Motor neuron (in vitro differentiated cells): ENCODE measurements around the gene SLC35E2B. TPM values are rescaled to one million over a fixed set of nuclear protein-coding genes. Genes with fewer than 3 reads are reported as not detected.

Source experiments
- ATAC-seq, 8 experiments: fragments of 200-7000 bp; cut with Tn5 transposase; replicated peaks in 6 of 8; 2 replicates each; pipeline ENCODE4 v1.8.0; 2021; ENCODE audit warnings: mild to moderate bottlenecking in 8 of 8, moderate library complexity in 8 of 8
- H3K27ac ChIP-seq, 2 donors: fragments of 250-450 bp; sonication (Bioruptor Pico); 2 replicates each; pipeline ENCODE4 v1.9.0; 2021; ENCODE audit warnings: antibody characterized with exemption in 2 of 2, mild to moderate bottlenecking in 2 of 2, moderate library complexity in 1 of 2
- H3K4me1 ChIP-seq, 2 donors: fragments of 250-450 bp; sonication (Bioruptor Pico); replicated peaks in 1 of 2; 2 replicates each; pipeline ENCODE4 v1.6.1; 2021; ENCODE audit warnings: antibody characterized with exemption in 2 of 2, mild to moderate bottlenecking in 2 of 2, moderate library complexity in 1 of 2
- H3K4me3 ChIP-seq, 5 donors: fragments of 250-450 bp; sonication (Bioruptor Pico); 2 replicates each; pipeline ENCODE4 v1.9.0; 2021; ENCODE audit warnings: antibody characterized with exemption in 5 of 5, mild to moderate bottlenecking in 5 of 5, moderate library complexity in 4 of 5
- WGBS, 10 experiments: fragments of 450-650 bp; shearing (Covaris generic); methylation state at CpG; one replicate each; pipeline ENCODE4 v1.0.0; 2022; 5-methylcytosine and 5-hydroxymethylcytosine counted together
- in situ Hi-C, 9 experiments: fragments of 400-800 bp; cut with MboI; loops; one replicate each; pipeline ENCODE4 v1.15.0; 2021; ENCODE audit warnings: low sequenced_read_pairs in 9 of 9, low pct_unique_long_range_greater_than_20kb in 2 of 9; ENCODE audit not compliant: unreplicated experiment in 9 of 9
- total RNA-seq, 8 experiments: library from RNA; unstranded; fragments of 300-600 nt; gene quantifications; 2 replicates each; pipeline versions ENCODE4 v1.2.3 to v1.2.4, GENCODE V29; 2022

Gene SLC35E2B
- total RNA-seq, 8 experiments from 2014 or later: 35.5 to 98.7 (median 58.9) TPM

DNA sequence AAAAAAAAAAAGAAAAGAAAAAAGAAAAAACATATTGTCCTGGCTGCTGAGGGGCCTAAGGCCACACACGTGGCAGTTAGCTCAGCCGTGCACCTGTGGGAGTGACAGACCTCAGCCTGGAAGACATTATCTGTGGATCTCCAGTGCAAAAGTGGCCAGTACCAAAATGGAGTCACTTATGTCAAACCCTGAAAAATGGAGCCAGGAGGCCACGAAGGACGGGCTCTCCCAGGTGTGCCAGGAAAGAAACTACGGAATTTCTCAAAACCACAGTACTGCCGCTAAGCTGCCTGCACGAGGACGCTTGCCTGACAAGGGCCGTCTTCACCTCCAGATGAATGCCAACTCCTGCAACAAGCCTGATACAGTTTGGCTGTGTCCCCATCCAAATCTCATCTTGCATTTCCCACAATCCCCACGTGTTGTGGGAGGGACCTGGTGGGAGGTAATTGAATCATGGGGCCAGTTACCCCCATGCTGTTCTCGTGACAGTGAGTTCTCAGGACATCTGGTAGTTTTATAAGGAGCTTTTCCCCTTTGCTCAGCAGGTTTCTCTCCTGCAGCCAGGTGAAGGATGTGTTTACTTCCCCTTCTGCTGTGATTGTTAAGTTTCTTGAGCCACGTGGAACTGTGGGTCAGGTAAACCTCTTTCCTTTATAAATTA lies 82.6 kb downstream of the SLC35E2B start:
- in situ Hi-C loops: loop anchor here in 1 of 9 experiments (10.0 kb wide), 1 partner anchor 65 kb away; the partner anchor contains the start of gene TMEM240
- Histone ChIP-seq H3K4me1 (peaks cover 7 to 9% of the 10 kb centered on the region in 2 donors), H3K27ac (no peak overlapping the region), H3K4me3 (no peak overlapping the region)
- 0 to 100% (median 47%) methylated on average over 1 to 11 of the region's 12 CpGs; no CpG with 5 or more reads in 1 of the 10 experiments for WGBS, 10 experiments
- ATAC-seq: no peak

Other genes with a start within 250 kb of the SLC35E2B start
- gene ATAD3C, start 243.1 kb downstream of the SLC35E2B start, total RNA-seq: 1 to 10 TPM in 2 of 8 experiments, under 1 TPM in 6; 0.38 to 2.1 (median 0.64) TPM
- gene ATAD3B, start 221.0 kb downstream of the SLC35E2B start, total RNA-seq: 10 to 100 TPM; 15.2 to 66.0 (median 32.7) TPM
- gene ATAD3A, start 180.6 kb downstream of the SLC35E2B start, total RNA-seq: 10 to 100 TPM; 19.8 to 65.2 (median 35.2) TPM
- gene TMEM240, start 152.2 kb downstream of the SLC35E2B start, total RNA-seq: 10 to 100 TPM in 5 of 8 experiments, 1 to 10 TPM in 1, under 1 TPM in 2; 0.61 to 14.0 (median 10.5) TPM
- 100 to 1,000 TPM in 2 of 8 experiments, 10 to 100 TPM in 6; 73.2 to 138 (median 95.5) TPM for gene SSU72, start 117.9 kb downstream of the SLC35E2B start, total RNA-seq
- gene FNDC10, start 92.7 kb downstream of the SLC35E2B start, total RNA-seq: 10 to 100 TPM in 1 of 8 experiments, 1 to 10 TPM in 7; 4.6 to 10.3 (median 6.9) TPM
- 10 to 100 TPM; 19.4 to 71.9 (median 41.6) TPM for gene MIB2, start 77.3 kb downstream of the SLC35E2B start, total RNA-seq
- gene MMP23B, start 60.6 kb downstream of the SLC35E2B start, total RNA-seq: 10 to 100 TPM in 1 of 8 experiments, 1 to 10 TPM in 7; 1.3 to 11.8 (median 2.5) TPM
- 10 to 100 TPM; 15.5 to 32.9 (median 23.5) TPM for gene CDK11B, start 33.8 kb downstream of the SLC35E2B start, total RNA-seq
- 10 to 100 TPM; 17.8 to 44.6 (median 25.1) TPM for gene CDK11A, start 31.6 kb upstream of the SLC35E2B start, total RNA-seq
- gene NADK, start 85.7 kb upstream of the SLC35E2B start, total RNA-seq: 100 to 1,000 TPM in 1 of 8 experiments, 10 to 100 TPM in 7; 28.6 to 103 (median 41.1) TPM
- gene GNB1, start 198.3 kb upstream of the SLC35E2B start, total RNA-seq: 100 to 1,000 TPM in 7 of 8 experiments, 10 to 100 TPM in 1; 70.0 to 394 (median 196) TPM
- 1 to 10 TPM in 3 of 8 experiments, under 1 TPM in 5; 0.22 to 1.9 (median 0.70) TPM for gene CALML6, start 222.5 kb upstream of the SLC35E2B start, total RNA-seq
- 1 to 10 TPM in 7 of 8 experiments, under 1 TPM in 1; 0.71 to 7.1 (median 2.7) TPM for gene TMEM52, start 226.5 kb upstream of the SLC35E2B start, total RNA-seq